ENCODE results near the gene ARHGAP26. TPM values are rescaled to one million over a fixed set of nuclear protein-coding genes. Genes with fewer than 3 reads are reported as not detected.

Gene ARHGAP26
- total RNA-seq, 1 donor from 2014 or later: 42.1 TPM

DNA sequence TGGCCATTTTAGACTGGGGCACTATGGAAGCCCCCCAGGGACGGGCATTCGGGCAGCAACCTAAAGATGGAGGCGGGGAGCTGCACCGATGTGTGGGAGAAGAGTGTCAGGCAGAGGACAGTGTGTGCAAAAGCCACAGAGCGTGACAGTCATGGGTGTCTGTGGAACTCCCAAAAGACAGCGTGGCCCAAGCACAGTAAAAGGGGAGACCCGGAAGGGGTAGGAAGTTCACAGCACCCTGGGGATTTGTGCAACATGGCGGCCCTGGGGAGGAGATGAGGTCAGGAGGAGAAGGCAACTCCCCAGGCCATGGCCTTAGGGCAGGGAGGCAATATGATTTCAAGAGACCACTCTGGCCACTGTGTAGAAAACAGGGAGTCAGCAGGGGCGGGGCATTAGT lies 45.4 kb upstream of the ARHGAP26 start:
- H3K4me3 ChIP-seq: no peak overlapping the region
- no peaks in the 10 kb centered on the region for H3K36me3 ChIP-seq
- no peaks in the 10 kb centered on the region for H3K27me3 ChIP-seq (ENCODE audit: low read depth)
- ATAC-seq (no peak), DNase-seq (no peak)
- H3K9me3 ChIP-seq: no peaks in the 10 kb centered on the region
- no peak overlapping the region for H3K27ac ChIP-seq
- TF ChIP-seq, protein P1, sequence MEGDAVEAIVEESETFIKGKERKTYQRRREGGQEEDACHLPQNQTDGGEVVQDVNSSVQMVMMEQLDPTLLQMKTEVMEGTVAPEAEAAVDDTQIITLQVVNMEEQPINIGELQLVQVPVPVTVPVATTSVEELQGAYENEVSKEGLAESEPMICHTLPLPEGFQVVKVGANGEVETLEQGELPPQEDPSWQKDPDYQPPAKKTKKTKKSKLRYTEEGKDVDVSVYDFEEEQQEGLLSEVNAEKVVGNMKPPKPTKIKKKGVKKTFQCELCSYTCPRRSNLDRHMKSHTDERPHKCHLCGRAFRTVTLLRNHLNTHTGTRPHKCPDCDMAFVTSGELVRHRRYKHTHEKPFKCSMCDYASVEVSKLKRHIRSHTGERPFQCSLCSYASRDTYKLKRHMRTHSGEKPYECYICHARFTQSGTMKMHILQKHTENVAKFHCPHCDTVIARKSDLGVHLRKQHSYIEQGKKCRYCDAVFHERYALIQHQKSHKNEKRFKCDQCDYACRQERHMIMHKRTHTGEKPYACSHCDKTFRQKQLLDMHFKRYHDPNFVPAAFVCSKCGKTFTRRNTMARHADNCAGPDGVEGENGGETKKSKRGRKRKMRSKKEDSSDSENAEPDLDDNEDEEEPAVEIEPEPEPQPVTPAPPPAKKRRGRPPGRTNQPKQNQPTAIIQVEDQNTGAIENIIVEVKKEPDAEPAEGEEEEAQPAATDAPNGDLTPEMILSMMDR (IDR thresholded peaks at IDR 0.05): no peak
- intact Hi-C loops (cut with DNase I): no loop called here
- peaks cover 20% of the 10 kb centered on the region for H3K4me1 ChIP-seq

DNA sequence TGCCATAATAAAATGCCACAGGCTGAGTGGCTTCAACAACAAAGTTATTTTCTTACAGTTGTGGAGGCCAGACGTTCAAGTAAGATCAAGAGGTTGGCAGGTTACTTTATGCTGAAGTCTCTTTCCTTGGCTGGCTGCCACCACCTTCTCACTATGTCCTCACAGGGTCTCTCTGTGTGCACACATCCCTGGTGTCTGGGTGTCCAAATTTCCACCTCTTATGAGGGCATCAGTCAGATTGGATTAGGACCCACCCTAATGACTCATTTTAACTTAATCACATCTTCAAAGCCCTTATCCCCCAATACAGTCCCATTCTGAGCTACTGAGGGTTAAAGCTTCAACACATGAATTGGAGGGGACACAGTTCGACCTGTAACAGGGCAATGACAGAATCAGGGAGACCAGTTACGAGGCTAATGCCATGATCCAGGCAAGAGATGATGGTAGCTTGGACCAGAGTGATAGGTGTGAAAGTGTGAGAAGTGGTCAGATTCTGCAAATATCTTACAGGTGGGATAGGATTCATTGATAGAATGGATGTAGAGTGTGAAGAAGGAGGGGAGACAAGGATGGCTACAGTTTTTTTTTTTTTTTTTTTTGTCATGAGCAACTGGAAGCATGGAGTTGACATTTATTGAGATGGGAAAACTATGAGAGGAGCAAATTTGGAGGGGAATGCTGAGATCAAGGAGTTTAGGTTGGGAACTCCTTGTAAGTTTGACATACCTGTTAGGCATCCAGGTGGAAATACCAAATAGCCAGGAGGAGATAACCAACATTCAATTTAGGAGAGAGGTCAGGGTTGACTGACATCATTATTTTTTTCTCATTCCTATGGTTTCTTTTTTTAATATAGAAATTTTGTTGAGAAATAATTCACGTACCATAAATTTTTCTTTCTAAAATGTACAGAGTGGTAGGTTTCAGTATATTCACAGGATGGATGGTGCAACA lies 44.7 kb upstream of the ARHGAP26 start:
- no peaks in the 10 kb centered on the region for H3K36me3 ChIP-seq
- no peak for DNase-seq
- no peak overlapping the region for H3K27ac ChIP-seq
- peaks cover 20% of the 10 kb centered on the region for H3K4me1 ChIP-seq
- TF ChIP-seq, protein P1 (IDR thresholded peaks at IDR 0.05): no peak
- H3K9me3 ChIP-seq: no peaks in the 10 kb centered on the region
- ATAC-seq: no peak
- intact Hi-C loops (cut with DNase I): no loop called here
- H3K27me3 ChIP-seq (ENCODE audit: low read depth): no peaks in the 10 kb centered on the region
- H3K4me3 ChIP-seq: no peak overlapping the region

DNA sequence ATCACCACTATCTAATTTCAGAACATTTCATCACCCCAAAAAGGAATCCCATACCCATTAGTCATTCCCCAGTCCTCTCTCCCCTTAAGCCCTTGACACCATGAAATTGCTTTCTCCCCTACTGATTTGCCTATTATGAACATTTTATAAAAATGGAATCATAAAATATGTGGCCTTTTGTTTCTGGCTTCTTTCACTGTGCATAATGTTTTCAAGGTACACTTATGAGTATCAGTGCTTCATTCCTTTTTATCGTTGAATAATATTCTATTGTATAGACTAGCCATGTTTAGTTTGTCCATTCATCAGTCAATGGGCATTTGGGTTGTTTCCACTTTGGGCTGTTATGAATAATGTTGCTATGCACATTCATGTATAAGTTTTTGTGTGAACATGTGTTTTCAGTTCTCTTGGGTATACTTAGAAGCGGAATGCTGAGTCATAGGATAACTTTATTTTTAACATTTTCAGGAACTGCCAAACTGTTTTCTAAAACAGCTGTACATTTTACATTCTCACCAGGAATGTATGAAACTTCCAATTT lies 43.9 kb upstream of the ARHGAP26 start:
- peaks cover 14% of the 10 kb centered on the region for H3K4me1 ChIP-seq
- H3K9me3 ChIP-seq: no peaks in the 10 kb centered on the region
- no peak overlapping the region for H3K27ac ChIP-seq
- H3K27me3 ChIP-seq (ENCODE audit: low read depth): no peaks in the 10 kb centered on the region
- DNase-seq: no peak
- H3K4me3 ChIP-seq: no peak overlapping the region
- intact Hi-C loops (cut with DNase I): no loop called here
- ATAC-seq: no peak
- H3K36me3 ChIP-seq: no peaks in the 10 kb centered on the region
- TF ChIP-seq, protein P1 (IDR thresholded peaks at IDR 0.05): no peak

DNA sequence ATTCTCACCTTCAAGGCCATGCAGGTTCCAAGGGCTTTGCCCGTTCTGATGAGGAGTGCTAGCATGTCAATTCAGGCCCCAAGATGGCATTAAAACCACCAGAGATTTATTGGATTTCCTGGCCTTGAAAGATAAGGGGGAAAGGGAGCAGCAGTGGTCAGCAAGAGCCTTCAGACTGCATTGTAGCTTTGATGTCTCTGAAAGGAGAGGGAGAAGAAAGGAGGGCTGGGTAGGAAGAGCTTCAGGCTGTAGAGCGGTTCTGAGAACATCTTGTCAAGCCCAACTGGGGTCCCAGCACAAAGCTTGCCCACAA lies 42.5 kb upstream of the ARHGAP26 start:
- TF ChIP-seq, protein P1 (IDR thresholded peaks at IDR 0.05): no peak
- Histone ChIP-seq H3K4me1 (peaks cover 14% of the 10 kb centered on the region), H3K27ac (no peak overlapping the region), H3K4me3 (no peak overlapping the region), H3K27me3 (ENCODE audit: low read depth) (no peaks in the 10 kb centered on the region), H3K36me3 (no peaks in the 10 kb centered on the region), H3K9me3 (no peaks in the 10 kb centered on the region)
- intact Hi-C loops (cut with DNase I): no loop called here
- ATAC-seq (no peak), DNase-seq (no peak)

DNA sequence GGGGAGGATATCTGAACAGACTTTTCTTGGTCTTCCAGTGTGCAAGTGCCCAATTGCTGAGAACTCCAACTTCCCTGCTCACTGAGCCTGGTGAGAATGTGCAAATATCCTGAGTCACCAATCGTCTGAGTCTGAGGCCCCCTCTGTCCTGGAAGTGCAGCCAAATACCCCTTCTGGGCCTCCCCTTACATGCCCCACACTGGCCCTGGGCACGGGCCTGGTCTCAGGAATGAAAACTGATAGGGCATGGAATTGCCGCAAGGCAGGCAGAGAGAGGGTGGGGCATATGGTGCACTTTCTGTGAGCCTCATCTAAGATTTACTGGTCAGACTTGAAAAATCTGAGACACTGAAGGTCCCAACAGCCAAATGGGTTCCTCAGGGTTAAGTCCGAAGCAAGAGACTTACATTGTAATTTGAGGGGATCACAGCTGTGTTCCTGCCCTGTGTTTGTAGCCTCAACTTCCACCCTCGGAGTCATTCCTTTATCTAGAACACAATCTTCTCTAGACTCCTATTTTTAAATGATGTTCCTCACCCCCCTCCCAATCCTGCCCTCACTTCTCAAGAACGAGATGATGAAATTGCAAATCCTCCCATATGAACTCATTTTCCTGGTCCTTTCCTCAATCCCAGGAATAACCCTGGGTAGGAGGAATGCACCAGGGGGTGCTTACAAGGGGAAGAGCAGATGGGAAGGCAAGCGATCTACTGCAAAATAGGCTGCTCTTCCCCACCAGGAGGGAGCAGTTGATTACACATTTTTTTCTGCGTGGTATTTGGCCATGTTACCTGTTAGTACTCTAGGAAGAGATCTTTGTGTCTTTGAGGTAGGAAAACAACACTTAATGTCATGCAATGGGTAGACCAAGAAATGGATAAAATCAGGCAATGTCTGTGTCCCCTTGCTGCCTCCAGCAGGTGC lies 34.6 kb upstream of the ARHGAP26 start:
- H3K27ac ChIP-seq: no peak overlapping the region
- peaks cover 3% of the 10 kb centered on the region for H3K4me1 ChIP-seq
- TF ChIP-seq, protein P1 (IDR thresholded peaks at IDR 0.05): no peak
- no peaks in the 10 kb centered on the region for H3K9me3 ChIP-seq
- H3K4me3 ChIP-seq: no peak overlapping the region
- no peaks in the 10 kb centered on the region for H3K36me3 ChIP-seq
- no peaks in the 10 kb centered on the region for H3K27me3 ChIP-seq (ENCODE audit: low read depth)
- intact Hi-C loops (cut with DNase I): no loop called here
- DNase-seq: no peak
- ATAC-seq: no peak
